ENCODE measurements around the gene ME2. TPM values are rescaled to one million over a fixed set of nuclear protein-coding genes. Genes with fewer than 3 reads are reported as not detected.

The ME2 gene
- total RNA-seq, 1 donor from 2014 or later = 51.8 TPM

DNA sequence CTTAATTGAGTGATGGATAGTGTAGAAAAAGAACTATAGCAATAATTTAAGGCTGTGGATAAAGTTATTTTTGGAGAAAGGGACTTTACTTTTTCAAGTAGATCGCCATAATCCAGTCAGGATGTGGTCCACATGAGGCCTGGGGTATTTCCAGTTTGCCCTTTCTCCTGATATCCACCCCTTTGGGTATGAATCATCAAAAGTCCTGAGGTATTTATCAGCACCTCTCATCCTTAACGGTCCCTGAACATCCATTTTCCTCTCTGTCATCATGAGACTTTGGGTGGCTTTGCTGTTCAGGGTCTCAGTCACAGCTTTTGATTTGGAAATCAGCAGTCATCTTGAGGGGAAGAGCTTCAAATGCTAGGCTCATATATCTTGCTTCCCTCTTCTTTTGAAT lies 49.6 kb downstream of the ME2 start:
- DNase-seq (ENCODE audit: low spot score, unreplicated experiment) = no peak
- Mint-ChIP-seq H3K27me3 (no peaks in the 10 kb centered on the region), H3K4me3 (ENCODE audit: low read depth) (no peak overlapping the region), H3K4me1 (ENCODE audit: low read depth) (peaks cover 6% of the 10 kb centered on the region), H3K27ac (no peak overlapping the region), H3K9me3 (ENCODE audit: low read depth) (peaks cover 15% of the 10 kb centered on the region), H3K36me3 (ENCODE audit: insufficient read depth) (peaks cover 35% of the 10 kb centered on the region)
- TF ChIP-seq, protein P1, sequence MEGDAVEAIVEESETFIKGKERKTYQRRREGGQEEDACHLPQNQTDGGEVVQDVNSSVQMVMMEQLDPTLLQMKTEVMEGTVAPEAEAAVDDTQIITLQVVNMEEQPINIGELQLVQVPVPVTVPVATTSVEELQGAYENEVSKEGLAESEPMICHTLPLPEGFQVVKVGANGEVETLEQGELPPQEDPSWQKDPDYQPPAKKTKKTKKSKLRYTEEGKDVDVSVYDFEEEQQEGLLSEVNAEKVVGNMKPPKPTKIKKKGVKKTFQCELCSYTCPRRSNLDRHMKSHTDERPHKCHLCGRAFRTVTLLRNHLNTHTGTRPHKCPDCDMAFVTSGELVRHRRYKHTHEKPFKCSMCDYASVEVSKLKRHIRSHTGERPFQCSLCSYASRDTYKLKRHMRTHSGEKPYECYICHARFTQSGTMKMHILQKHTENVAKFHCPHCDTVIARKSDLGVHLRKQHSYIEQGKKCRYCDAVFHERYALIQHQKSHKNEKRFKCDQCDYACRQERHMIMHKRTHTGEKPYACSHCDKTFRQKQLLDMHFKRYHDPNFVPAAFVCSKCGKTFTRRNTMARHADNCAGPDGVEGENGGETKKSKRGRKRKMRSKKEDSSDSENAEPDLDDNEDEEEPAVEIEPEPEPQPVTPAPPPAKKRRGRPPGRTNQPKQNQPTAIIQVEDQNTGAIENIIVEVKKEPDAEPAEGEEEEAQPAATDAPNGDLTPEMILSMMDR (IDR thresholded peaks at IDR 0.05; ENCODE audit: unreplicated experiment) = no peak

DNA sequence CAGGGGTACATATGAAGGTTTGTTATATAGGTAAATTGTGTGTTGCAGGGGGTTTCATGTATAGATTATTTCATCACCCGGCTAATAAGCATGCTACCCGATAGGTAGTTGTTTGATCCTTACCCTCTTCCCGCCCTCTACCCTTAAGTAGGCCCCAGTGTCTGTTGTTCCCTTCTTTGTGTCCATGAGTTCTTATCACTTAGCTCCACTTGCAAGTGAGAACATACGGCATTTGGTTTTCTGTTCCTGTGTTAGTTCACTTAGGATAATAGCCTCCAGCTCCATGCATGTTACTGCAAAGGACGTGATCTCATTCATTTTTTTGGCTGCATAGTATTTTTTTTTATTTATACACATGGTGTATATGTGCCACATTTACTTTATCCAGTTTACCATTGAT lies 54.8 kb downstream of the ME2 start:
- no peak for DNase-seq (ENCODE audit: low spot score, unreplicated experiment)
- TF ChIP-seq, protein P1 (IDR thresholded peaks at IDR 0.05; ENCODE audit: unreplicated experiment) = no peak
- Mint-ChIP-seq H3K4me3 (ENCODE audit: low read depth) (no peak overlapping the region), H3K4me1 (ENCODE audit: low read depth) (peaks cover 11% of the 10 kb centered on the region), H3K9me3 (ENCODE audit: low read depth) (no peaks in the 10 kb centered on the region), H3K27ac (no peak overlapping the region), H3K27me3 (no peaks in the 10 kb centered on the region), H3K36me3 (ENCODE audit: insufficient read depth) (peaks cover 6% of the 10 kb centered on the region)

DNA sequence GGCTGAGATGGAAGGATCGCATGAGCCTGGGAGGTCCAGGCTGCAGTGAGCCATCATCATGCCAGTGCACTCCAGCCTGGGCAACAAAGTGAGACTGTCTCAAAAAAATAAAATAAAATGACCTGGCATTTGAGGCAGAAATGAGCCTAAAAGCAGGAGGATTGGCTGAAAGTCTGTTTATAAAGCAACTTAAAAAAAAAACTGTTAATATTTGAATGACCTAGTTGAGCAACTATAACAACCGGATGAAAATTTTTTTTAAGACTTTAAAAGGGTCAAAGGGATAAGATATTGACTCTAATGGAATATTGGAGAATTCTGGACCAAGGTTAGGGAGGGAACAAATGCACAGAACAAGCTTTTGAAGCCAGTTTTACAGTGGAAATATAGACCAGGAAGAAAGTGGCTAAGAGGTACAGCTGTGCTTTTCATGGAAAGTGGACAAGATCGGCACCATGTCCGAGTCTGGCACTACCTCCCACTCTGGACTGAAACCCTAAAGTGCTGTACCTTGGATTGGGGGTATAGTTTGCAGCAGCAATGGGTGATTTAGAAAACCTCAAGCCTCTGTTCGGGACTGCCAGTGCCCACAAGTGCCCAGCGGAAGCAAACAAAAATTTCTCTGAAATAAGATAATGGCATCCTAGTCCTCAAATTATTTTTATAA lies 55.8 kb downstream of the ME2 start:
- H3K36me3 Mint-ChIP-seq (ENCODE audit: insufficient read depth) = peaks cover 12% of the 10 kb centered on the region
- no peak overlapping the region for H3K4me3 Mint-ChIP-seq (ENCODE audit: low read depth)
- no peaks in the 10 kb centered on the region for H3K27me3 Mint-ChIP-seq
- TF ChIP-seq, protein P1 (IDR thresholded peaks at IDR 0.05; ENCODE audit: unreplicated experiment) = no peak
- no peaks in the 10 kb centered on the region for H3K9me3 Mint-ChIP-seq (ENCODE audit: low read depth)
- peaks cover 14% of the 10 kb centered on the region for H3K4me1 Mint-ChIP-seq (ENCODE audit: low read depth)
- H3K27ac Mint-ChIP-seq = no peak overlapping the region
- no peak for DNase-seq (ENCODE audit: low spot score, unreplicated experiment)

DNA sequence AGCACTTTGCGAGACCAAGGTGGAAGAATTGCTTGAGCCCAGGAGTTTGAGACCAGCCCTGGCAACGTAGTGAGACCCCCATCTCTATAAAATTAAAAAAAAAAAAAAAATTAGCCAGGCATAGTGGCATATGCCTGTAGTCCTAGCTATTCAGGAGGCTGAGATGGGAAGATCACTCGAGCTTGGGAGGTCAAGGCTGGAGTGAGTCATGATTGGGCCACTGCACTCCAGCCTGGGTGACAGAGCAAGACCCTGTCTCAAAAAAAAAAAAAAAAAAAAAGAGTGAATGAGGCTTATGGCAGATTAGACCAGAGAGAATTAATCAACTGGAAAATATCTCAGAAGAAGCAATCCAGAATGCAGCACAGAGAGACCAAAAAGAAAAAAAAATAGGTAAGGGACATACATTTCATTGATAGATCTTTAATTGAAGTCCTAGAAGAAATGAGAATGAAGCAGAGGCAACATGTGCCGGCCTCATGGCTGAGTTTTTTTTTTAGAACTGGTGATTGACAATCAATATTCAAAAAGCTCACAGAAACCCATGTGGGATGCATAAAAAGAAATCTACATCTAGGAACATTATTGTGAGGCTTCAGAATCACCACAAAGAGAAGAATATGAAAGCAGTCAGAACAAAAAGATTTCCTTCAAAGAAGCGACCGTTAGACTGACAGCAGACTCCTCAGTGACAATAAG lies 56.7 kb downstream of the ME2 start:
- peaks cover 14% of the 10 kb centered on the region for H3K4me1 Mint-ChIP-seq (ENCODE audit: low read depth)
- no peaks in the 10 kb centered on the region for H3K9me3 Mint-ChIP-seq (ENCODE audit: low read depth)
- H3K4me3 Mint-ChIP-seq (ENCODE audit: low read depth) = no peak overlapping the region
- H3K36me3 Mint-ChIP-seq (ENCODE audit: insufficient read depth) = peaks cover 13% of the 10 kb centered on the region
- H3K27me3 Mint-ChIP-seq = no peaks in the 10 kb centered on the region
- no peak for DNase-seq (ENCODE audit: low spot score, unreplicated experiment)
- TF ChIP-seq, protein P1 (IDR thresholded peaks at IDR 0.05; ENCODE audit: unreplicated experiment) = no peak
- H3K27ac Mint-ChIP-seq = peak overlapping the region; percentile 59

DNA sequence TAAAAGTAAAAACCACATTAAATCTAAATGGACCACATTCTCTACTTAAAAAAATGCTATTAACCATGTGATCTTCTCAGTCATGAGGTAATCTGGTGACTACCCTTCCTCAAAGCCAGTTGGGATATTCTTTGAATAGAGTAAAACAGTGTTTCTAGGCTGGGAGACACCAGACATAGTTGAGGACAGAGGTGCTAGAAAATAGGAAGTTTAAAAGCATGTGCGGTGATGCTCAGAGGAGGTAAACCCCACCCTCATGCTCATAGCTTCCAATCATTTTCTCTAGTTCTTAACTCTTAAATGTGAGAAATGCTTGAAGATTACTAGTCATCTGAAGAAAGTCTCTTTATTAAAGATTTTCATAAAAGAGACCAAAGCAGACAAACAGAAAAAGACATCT lies 58.3 kb downstream of the ME2 start:
- no peak overlapping the region for H3K4me3 Mint-ChIP-seq (ENCODE audit: low read depth)
- H3K27me3 Mint-ChIP-seq = no peaks in the 10 kb centered on the region
- no peak for DNase-seq (ENCODE audit: low spot score, unreplicated experiment)
- H3K27ac Mint-ChIP-seq = no peak overlapping the region
- peaks cover 14% of the 10 kb centered on the region for H3K4me1 Mint-ChIP-seq (ENCODE audit: low read depth)
- no peaks in the 10 kb centered on the region for H3K9me3 Mint-ChIP-seq (ENCODE audit: low read depth)
- TF ChIP-seq, protein P1 (IDR thresholded peaks at IDR 0.05; ENCODE audit: unreplicated experiment) = no peak
- peaks cover 13% of the 10 kb centered on the region for H3K36me3 Mint-ChIP-seq (ENCODE audit: insufficient read depth)
